Ecto neural progenitor cell (in vitro differentiated cells): ENCODE data around the gene TNS3.

Source experiments
- DNase-seq: peaks from one replicate; pipeline ENCODE4 v3.0.0-alpha.2; 2018; ENCODE audit warnings: low spot score

TNS3 gene

DNA sequence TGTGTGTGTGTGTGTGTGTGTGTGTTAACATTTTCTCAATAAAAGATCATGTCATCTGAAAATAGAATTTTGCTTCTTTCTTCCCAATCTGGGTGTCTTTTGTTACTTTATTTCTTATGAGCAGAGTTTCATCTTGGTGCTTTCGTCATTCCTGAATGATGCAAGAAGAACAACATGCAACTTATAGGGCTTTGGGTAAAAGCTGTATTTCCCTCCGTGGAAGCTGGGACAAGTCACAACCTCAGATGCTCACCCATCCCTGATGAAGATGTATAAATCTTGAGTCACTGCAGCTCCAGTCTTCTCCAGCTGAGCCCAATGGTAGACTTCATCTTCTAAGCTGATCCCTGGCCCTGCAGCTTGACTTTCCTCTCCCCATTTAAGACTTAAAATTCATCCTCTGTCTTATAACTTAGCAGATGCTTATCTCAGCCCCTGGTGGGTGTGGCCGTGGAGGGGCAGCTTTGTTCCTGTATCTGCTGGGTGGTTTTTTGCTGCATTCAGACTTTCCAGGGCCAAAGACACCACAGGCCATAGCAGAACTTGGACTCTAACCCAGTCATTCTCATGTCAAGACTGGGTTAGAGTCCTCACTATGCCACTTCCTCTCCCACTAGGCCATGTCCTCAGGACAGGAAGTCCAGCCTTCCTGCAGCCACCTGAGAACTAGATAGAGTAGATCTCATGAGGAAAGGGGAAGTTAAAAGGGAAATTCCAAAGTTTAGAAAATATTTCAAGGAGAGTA lies 356.4 kb downstream of the TNS3 start:
- DNase-seq, result no peak
